Left ventricle myocardium inferior (tissue), 1 donor: ENCODE results near the gene HNRNPA0. TPM values are rescaled to one million over a fixed set of nuclear protein-coding genes. Genes with fewer than 3 reads are reported as not detected.

Source experiments
- DNase-seq: peaks from one replicate; pipeline ENCODE4 v3.0.0-alpha.2; 2020
- H3K27ac ChIP-seq: fragments of 200-600 bp; replicated peaks from 2 replicates; pipeline ENCODE4 v1.8.0; 2021
- H3K27me3 ChIP-seq: fragments of 200-600 bp; 2 replicates; pipeline ENCODE4 v1.8.0; 2021; ENCODE audit warnings: low read depth
- H3K36me3 ChIP-seq: fragments of 200-600 bp; 2 replicates; pipeline ENCODE4 v1.8.0; 2021
- H3K4me1 ChIP-seq: fragments of 200-600 bp; 2 replicates; pipeline ENCODE4 v1.8.0; 2021
- H3K4me3 ChIP-seq: fragments of 200-600 bp; 2 replicates; pipeline ENCODE4 v1.8.0; 2021; ENCODE audit warnings: mild to moderate bottlenecking, moderate library complexity
- H3K9me3 ChIP-seq: fragments of 200-600 bp; replicated peaks from 2 replicates; pipeline ENCODE4 v1.8.0; 2021
- intact Hi-C: fragments of 100-400 bp; cut with micrococcal nuclease; formaldehyde crosslinking; loops from one replicate; pipeline ENCODE4 v1.11.0; 2022
- total RNA-seq: library from RNA; stranded (reverse); fragmentation: NEBNext Ultra II Directional; extraction: Animal tissue kit (Norgen Biotek cat#: 25700); gene quantifications from one replicate; pipeline ENCODE4 v1.2.1, GENCODE V29; 2021
- TF ChIP-seq, protein P1 (sequence below): fragments of 200-600 bp; IDR thresholded peaks from 2 replicates; pipeline ENCODE4 v1.8.0; 2021; ENCODE audit warnings: antibody characterized with exemption, mild to moderate bottlenecking, borderline replicate concordance
- donor health status: DM: no; HTN: yes; CAD: no; lungs with severe emphysema.

The HNRNPA0 gene
- total RNA-seq, 1 donor from 2014 or later, result 13.1 TPM

DNA sequence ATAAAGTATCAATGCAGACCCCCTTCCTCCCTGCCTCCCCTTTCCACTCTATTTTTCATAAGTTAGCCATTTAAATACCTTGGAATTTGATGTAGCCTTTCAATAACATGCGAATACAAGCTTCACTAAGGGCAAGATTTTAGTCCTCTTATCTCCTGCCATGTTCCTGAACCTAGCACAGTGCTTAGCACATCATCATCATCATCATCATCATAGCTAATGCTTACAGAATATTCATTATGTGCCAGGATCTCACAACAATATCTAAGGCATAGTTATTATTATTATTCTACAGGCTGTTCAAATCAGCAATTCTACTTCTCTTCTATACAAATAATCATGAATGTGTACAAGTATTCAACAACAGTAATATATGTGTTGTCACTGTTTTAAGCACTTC, 38.7 kb downstream of the HNRNPA0 start:
- no peak for DNase-seq
- Histone ChIP-seq H3K9me3 (peaks cover 19% of the 10 kb centered on the region), H3K4me3 (no peak overlapping the region), H3K27ac (no peak overlapping the region), H3K27me3 (no peaks in the 10 kb centered on the region), H3K36me3 (peaks cover 19% of the 10 kb centered on the region), H3K4me1 (peaks cover 8% of the 10 kb centered on the region)
- intact Hi-C loops, result no loop called here
- TF ChIP-seq, protein P1, sequence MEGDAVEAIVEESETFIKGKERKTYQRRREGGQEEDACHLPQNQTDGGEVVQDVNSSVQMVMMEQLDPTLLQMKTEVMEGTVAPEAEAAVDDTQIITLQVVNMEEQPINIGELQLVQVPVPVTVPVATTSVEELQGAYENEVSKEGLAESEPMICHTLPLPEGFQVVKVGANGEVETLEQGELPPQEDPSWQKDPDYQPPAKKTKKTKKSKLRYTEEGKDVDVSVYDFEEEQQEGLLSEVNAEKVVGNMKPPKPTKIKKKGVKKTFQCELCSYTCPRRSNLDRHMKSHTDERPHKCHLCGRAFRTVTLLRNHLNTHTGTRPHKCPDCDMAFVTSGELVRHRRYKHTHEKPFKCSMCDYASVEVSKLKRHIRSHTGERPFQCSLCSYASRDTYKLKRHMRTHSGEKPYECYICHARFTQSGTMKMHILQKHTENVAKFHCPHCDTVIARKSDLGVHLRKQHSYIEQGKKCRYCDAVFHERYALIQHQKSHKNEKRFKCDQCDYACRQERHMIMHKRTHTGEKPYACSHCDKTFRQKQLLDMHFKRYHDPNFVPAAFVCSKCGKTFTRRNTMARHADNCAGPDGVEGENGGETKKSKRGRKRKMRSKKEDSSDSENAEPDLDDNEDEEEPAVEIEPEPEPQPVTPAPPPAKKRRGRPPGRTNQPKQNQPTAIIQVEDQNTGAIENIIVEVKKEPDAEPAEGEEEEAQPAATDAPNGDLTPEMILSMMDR, result no peak

DNA sequence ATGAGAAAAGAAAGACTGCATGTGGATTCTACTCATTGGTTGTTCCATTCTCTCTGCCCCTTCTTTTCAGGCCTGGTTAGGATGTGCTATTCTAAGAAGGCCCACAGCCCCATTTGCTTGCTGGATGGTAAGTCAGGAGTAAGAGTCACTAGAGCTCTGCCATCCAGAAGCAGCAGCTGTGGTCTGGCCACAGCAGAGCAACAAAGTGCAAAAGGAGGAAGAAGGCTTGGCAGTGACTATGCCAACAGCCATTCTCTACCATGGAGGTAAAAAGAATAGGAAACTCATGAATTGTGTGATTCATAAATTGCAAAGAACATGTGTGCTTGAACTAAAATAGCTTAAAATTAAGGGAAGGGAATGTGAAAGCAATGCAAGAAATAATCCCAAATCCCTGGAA, 39.2 kb downstream of the HNRNPA0 start:
- no peak overlapping the region for H3K27ac ChIP-seq
- H3K27me3 ChIP-seq, result no peaks in the 10 kb centered on the region
- H3K4me1 ChIP-seq, result peaks cover 13% of the 10 kb centered on the region
- no peak overlapping the region for H3K4me3 ChIP-seq
- peaks cover 19% of the 10 kb centered on the region for H3K9me3 ChIP-seq
- intact Hi-C loops, result no loop called here
- H3K36me3 ChIP-seq, result peaks cover 19% of the 10 kb centered on the region
- no peak for DNase-seq
- TF ChIP-seq, protein P1, result no peak

DNA sequence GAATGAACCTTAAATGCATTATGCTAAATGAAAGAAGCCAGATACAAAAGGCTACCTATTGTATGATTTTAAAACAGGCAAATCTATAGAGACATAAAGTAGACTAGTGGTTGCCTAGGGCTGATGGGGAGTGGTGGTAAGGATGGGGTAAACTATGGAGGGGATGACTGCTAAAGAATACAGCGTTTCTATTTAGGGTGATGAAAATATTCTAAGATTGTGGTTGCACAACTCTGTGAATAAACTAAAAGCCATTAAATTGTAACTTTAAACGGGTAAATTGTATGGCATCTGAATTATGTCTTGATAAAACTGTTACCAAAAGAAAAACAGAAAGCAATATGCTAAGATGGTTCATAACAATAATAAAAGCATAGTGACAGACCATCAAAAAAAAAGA, 39.7 kb downstream of the HNRNPA0 start:
- Histone ChIP-seq H3K4me3 (no peak overlapping the region), H3K9me3 (peaks cover 19% of the 10 kb centered on the region), H3K27me3 (no peaks in the 10 kb centered on the region), H3K36me3 (peaks cover 15% of the 10 kb centered on the region), H3K4me1 (peaks cover 16% of the 10 kb centered on the region), H3K27ac (no peak overlapping the region)
- intact Hi-C loops, result no loop called here
- TF ChIP-seq, protein P1, result no peak
- no peak for DNase-seq

DNA sequence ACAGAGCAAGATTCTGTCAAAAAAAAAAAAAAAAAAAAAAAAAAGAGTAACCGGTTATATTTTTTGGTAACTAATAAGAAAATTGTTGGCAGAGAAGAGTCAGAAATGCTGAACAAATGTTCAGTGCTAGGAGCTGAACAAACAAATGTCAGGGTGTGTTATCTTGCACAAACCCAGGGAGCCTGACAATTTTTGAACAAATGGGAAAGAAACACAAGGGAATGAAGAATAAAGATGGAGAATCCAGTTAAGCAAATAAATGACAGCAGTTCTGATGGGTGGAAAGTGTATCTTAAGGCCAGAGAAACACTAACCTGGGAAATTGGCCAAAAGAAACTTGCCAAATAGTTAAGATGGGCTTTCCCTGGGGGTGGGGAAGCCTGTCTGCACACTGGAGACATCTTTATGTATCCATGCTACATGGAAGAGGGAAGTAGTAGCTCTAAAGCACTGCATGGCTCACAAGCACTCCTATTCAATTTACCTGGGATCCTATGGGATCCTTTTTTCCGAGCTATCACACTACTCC, 42.0 kb downstream of the HNRNPA0 start:
- peaks cover 36% of the 10 kb centered on the region for H3K4me1 ChIP-seq
- peaks cover 19% of the 10 kb centered on the region for H3K9me3 ChIP-seq
- intact Hi-C loops, result no loop called here
- no peak overlapping the region for H3K4me3 ChIP-seq
- no peak overlapping the region for H3K27ac ChIP-seq
- TF ChIP-seq, protein P1, result no peak
- no peak for DNase-seq
- no peaks in the 10 kb centered on the region for H3K27me3 ChIP-seq
- peaks cover 12% of the 10 kb centered on the region for H3K36me3 ChIP-seq

DNA sequence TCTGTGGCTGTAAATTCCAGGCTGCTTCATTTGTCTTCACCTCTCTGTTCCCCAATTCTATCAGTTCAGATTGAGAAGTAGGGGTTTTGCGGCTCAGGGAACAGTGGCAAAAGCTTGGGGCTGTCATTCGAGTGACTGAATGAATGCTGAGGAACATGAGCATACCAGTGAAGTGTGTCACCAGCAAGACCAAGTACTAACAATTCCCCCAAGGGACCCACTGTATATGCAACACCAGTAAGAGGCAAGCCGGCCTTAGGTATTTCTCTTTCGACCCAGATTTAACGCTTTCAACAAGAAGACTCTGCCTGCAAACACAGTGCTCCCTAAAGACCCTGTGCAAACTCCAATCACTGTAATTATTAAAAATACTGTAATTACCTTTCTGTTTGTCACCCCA, 44.1 kb downstream of the HNRNPA0 start:
- TF ChIP-seq, protein P1, result no peak
- no peak overlapping the region for H3K4me3 ChIP-seq
- peaks cover 36% of the 10 kb centered on the region for H3K4me1 ChIP-seq
- H3K36me3 ChIP-seq, result peaks cover 12% of the 10 kb centered on the region
- H3K27ac ChIP-seq, result no peak overlapping the region
- intact Hi-C loops, result no loop called here
- H3K27me3 ChIP-seq, result no peaks in the 10 kb centered on the region
- no peak for DNase-seq
- H3K9me3 ChIP-seq, result peaks cover 19% of the 10 kb centered on the region
